GM12878 (cell line): ENCODE results near the gene UBE2G2. TPM values are rescaled to one million over a fixed set of nuclear protein-coding genes. Genes with fewer than 3 reads are reported as not detected.

Experiments
- ATAC-seq: fragments of 200-7000 bp; cut with Tn5 transposase; 3 replicates; pipeline ENCODE4 v1.9.1; 2020; ENCODE audit warnings: mild to moderate bottlenecking, moderate library complexity
- BruUV-seq: library from RNA; stranded (reverse); fragments of 400-500 nt; replicated peaks from 2 replicates; lab custom pipeline; 2021; lab: Mats Ljungman, UMichigan
- CTCF ChIA-PET: fragments of 300-600 bp; sonication (Branson Sonifier 250); formaldehyde crosslinking; extraction: SDS; loops from one replicate; lab custom pipeline; 2021; ENCODE audit warnings: inconsistent platforms; lab: Yijun Ruan, JAX
- POLR2A ChIA-PET: fragments of 350-600 bp; formaldehyde crosslinking; extraction: SDS; loops from one replicate; lab custom pipeline; 2021; ENCODE audit warnings: inconsistent platforms; lab: Charles Lee
- RAD21 ChIA-PET: fragments of 300-600 bp; sonication (Branson Sonifier 250); formaldehyde crosslinking; loops from one replicate; lab custom pipeline; 2023; ENCODE audit warnings: antibody characterized with exemption; ENCODE audit not compliant: unreplicated experiment; lab: Charles Lee
- SMC1A ChIA-PET: fragments of 300-600 bp; sonication (Branson Sonifier 250); formaldehyde crosslinking; loops from one replicate; lab custom pipeline; 2023; ENCODE audit not compliant: unreplicated experiment, uncharacterized antibody; lab: Charles Lee
- DNase-seq: peaks from one replicate; pipeline ENCODE4 v3.0.0-alpha.2; 2011; ENCODE audit warnings: low read depth, low spot score
- FAIRE-seq: peaks from 3 replicates; lab custom pipeline; 2011; peaks lifted over from hg19 to GRCh38; lab: Jason Lieb, UNC
- H2AFZ ChIP-seq: 2 replicates; pipeline ENCODE4 v1.6.0; 2011; ENCODE audit warnings: low read depth, low read length, control low read depth; ENCODE audit not compliant: control insufficient read depth
- H3K27ac ChIP-seq: 2 replicates; pipeline ENCODE4 v1.5.1; 2011; ENCODE audit warnings: control low read depth; ENCODE audit not compliant: control insufficient read depth, insufficient read depth
- H3K27me3 ChIP-seq, 2 experiments: replicated peaks in 1 of 2; 2 replicates each; pipeline versions ENCODE4 v1.6.0 to v1.6.1; 2011; ENCODE audit warnings: low read length in 1 of 2; ENCODE audit not compliant: control insufficient read depth in 2 of 2, insufficient read depth in 2 of 2
- H3K36me3 ChIP-seq, 2 experiments: 2 replicates each; pipeline ENCODE4 v1.5.1; 2011; ENCODE audit warnings: low read length in 1 of 2; ENCODE audit not compliant: control insufficient read depth in 2 of 2, insufficient read depth in 2 of 2
- H3K4me1 ChIP-seq: 2 replicates; pipeline ENCODE4 v1.6.1; 2011; ENCODE audit warnings: mild to moderate bottlenecking, low read length, moderate library complexity, mixed read lengths; ENCODE audit not compliant: control insufficient read depth, insufficient read depth
- H3K4me2 ChIP-seq: 2 replicates; pipeline ENCODE4 v1.6.0; 2011; ENCODE audit warnings: control low read depth; ENCODE audit not compliant: control insufficient read depth, insufficient read depth
- H3K4me3 ChIP-seq: fragments of 200-600 bp; sonication (generic); 2 replicates; pipeline ENCODE4 v1.5.1; 2016
- H3K79me2 ChIP-seq: 2 replicates; pipeline ENCODE4 v1.6.0; 2011; ENCODE audit warnings: low read length; ENCODE audit not compliant: control insufficient read depth, insufficient read depth
- H3K9ac ChIP-seq: 2 replicates; pipeline ENCODE4 v1.8.0; 2011; ENCODE audit warnings: low read length, control low read depth, mixed read lengths; ENCODE audit not compliant: control insufficient read depth, insufficient read depth
- H3K9me3 ChIP-seq: replicated peaks from 3 replicates; pipeline ENCODE4 v1.5.1; 2011; ENCODE audit warnings: mild to moderate bottlenecking, low read length; ENCODE audit not compliant: control insufficient read depth, insufficient read depth
- H4K20me1 ChIP-seq: 2 replicates; pipeline ENCODE4 v1.6.0; 2011; ENCODE audit not compliant: control insufficient read depth, insufficient read depth
- FOXM1 ChIP-seq: IDR thresholded peaks from 2 replicates; pipeline ENCODE4 v1.6.1; 2012; ENCODE audit warnings: low read depth, mild to moderate bottlenecking, inconsistent platforms, low read length, moderate library complexity
- SREBF2 ChIP-seq: IDR thresholded peaks from 2 replicates; pipeline ENCODE4 v1.6.1; 2012; ENCODE audit warnings: mild to moderate bottlenecking, low read length
- TCF3 ChIP-seq: IDR thresholded peaks from 2 replicates; pipeline ENCODE4 v1.6.1; 2012; ENCODE audit warnings: low read depth, mild to moderate bottlenecking, low read length, borderline replicate concordance; ENCODE audit not compliant: insufficient read depth
- YY1 ChIP-seq: IDR thresholded peaks from 2 replicates; pipeline ENCODE4 v1.6.1; 2011; ENCODE audit warnings: low read depth, mild to moderate bottlenecking, low read length
- ZBED1 ChIP-seq: IDR thresholded peaks from 2 replicates; pipeline ENCODE4 v1.6.1; 2016; ENCODE audit warnings: borderline replicate concordance
- ZZZ3 ChIP-seq: IDR thresholded peaks from 2 replicates; pipeline ENCODE4 v1.6.1; 2011; ENCODE audit warnings: low read depth; ENCODE audit not compliant: control insufficient read depth, insufficient read length
- WGBS: methylation state at CpG from one replicate; pipeline ENCODE4 v1.1.6; 2016; ENCODE audit warnings: low lambda C conversion rate; ENCODE audit not compliant: insufficient replicate concordance, insufficient coverage; ENCODE audit errors: missing lambda C conversion rate; 5-methylcytosine and 5-hydroxymethylcytosine counted together
- in situ Hi-C: fragments of 300-500 bp; cut with MboI; formaldehyde crosslinking; loops from 9 replicates; pipeline ENCODE4 v1.14.3; 2018; ENCODE audit warnings: mixed read lengths
- intact Hi-C: fragments of 100-400 bp; cut with micrococcal nuclease; formaldehyde crosslinking; loops from one replicate; pipeline ENCODE4 v1.14.2; 2022; ENCODE audit not compliant: unreplicated experiment
- polyA plus RNA-seq, 11 experiments: library from polyadenylated mRNA; depleted of rRNA in 4 of 11; unstranded in 6 of 11; stranded (reverse) in 5 of 11; fragments of >200 nt; fragmentation: Nextera tagmentation in 4 of 11; fragmentation: Illumina TruSeq in 1 of 11; extraction: Ambion mirVana in 4 of 11; extraction: Trizol in 1 of 11; gene quantifications; 1 replicate in 1 of 11; 2 replicates in 10 of 11; pipeline versions ENCODE4 v1.2.1 to v1.2.3, GENCODE V29; 2011 to 2016; ENCODE audit warnings: inconsistent platforms in 2 of 11, missing spikeins in 2 of 11, low read depth in 1 of 11
- total RNA-seq, 4 experiments: library from RNA; depleted of rRNA in 3 of 4; stranded (reverse); fragments of >200 nt in 3 of 4; fragmentation: Illumina TruSeq in 1 of 4; extraction: Trizol in 1 of 4; gene quantifications; 2 replicates each; pipeline versions ENCODE4 v1.2.1 to v1.2.3, GENCODE V29; 2013 to 2021

UBE2G2 gene
- total and polyA plus RNA-seq, 10 of the 15 experiments (the other 5 are each of a cell fraction or from before 2014, with no cell fraction given), result 27.0 to 139 (median 75.9) TPM

DNA sequence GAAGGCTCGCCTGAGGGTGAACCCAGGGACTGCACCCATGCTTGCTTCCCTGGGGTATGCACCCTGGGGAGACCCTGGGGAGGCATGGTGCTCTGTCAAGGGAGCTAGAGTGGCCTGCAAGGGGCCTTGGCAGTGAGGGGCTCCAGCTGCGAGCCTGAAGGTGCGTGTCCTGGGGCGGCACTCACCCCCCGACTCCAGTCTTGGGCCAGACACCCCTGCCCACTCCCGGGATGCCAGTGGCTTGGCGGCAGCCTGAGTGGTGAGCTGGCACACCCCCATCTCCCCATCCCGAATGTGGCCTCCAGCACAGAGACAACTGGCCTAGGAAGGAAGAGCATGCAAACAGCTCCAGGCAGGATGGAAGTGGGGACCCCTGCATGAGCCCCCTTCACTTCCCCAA, 13.6 kb upstream of the UBE2G2 start:
- H3K27me3 ChIP-seq, result no peaks in the 10 kb centered on the region
- ATAC-seq, result no peak
- no peaks in the 10 kb centered on the region for H4K20me1 ChIP-seq
- RAD21 ChIA-PET, result interaction anchor here (0.9 to 1.2 kb wide), 2 partner anchors 14 to 114 kb away, joined by 3 to 4 read pairs; no protein-coding TSS in a partner anchor
- H3K27ac ChIP-seq, result no peak overlapping the region
- H3K4me3 ChIP-seq, result no peak overlapping the region
- in situ Hi-C loops, result no loop called here
- no peak overlapping the region for H3K4me2 ChIP-seq
- no peak for FAIRE-seq
- CTCF ChIA-PET, result interaction anchor here (1.0 to 1.6 kb wide), 4 partner anchors 10 to 305 kb away, joined by 3 to 8 read pairs (median 6); no protein-coding TSS in a partner anchor
- intact Hi-C loops, result loop anchor here (5.0 kb wide), 2 partner anchors 57 to 117 kb away; partner anchors contain the start of gene PTTG1IP
- peaks cover 0 to 7% of the 10 kb centered on the region in 2 experiments; a peak in 3 of 4 replicates for H3K36me3 ChIP-seq
- SMC1A ChIA-PET, result interaction anchor here (0.6 to 1.2 kb wide), 5 partner anchors 10 to 478 kb away, joined by 3 to 4 read pairs (median 3); partner anchors contain the start of gene UBE2G2
- POLR2A ChIA-PET, result interaction anchor here (1.1 to 1.7 kb wide), 2 partner anchors 12 to 57 kb away, joined by 3 to 4 read pairs; no protein-coding TSS in a partner anchor
- no TSS peak for BruUV-seq
- TF ChIP-seq SREBF2, result no peak
- no peak for TF ChIP-seq ZBED1
- TF ChIP-seq ZZZ3, result no peak
- H3K9ac ChIP-seq, result no peak overlapping the region
- no peaks in the 10 kb centered on the region for H3K4me1 ChIP-seq
- 93% methylated on average over 7 of the region's 8 CpGs for WGBS
- DNase-seq, result no peak
- no peak overlapping the region for H2AFZ ChIP-seq
- peaks cover 30% of the 10 kb centered on the region for H3K79me2 ChIP-seq
- H3K9me3 ChIP-seq, result no peaks in the 10 kb centered on the region; the same call in 2 of the 3 replicates

DNA sequence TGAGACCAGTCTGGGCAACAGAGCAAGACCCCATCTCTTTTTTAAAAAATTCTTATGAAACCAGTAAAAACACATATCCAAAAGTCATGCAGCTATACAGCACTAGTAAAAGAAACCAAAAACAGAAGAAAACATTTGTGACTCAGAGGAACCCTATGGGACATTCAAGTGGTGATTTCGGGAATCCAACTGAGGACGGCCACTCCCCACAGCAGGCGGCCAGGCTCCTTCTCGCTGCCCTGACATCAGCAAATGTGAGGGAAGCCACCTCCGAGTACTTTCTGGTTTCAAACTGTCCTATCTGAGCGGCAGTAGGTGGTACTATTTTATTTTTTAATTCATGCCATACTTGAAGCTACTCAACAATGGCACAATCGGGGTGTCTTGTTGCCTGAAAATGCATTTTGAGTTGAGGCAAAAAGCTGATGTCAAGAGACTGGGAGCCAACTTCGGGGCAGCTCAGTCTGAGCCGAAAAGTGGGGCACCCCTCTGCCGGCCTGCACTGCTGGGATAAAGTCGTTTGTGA, 12.9 kb upstream of the UBE2G2 start:
- no peak overlapping the region; the same call in 1 of the 2 replicates for H3K4me2 ChIP-seq
- ChIA-PET POLR2A (interaction anchor here (1.7 kb wide), 1 partner anchor 11 kb away, joined by 4 read pairs; no protein-coding TSS in a partner anchor), RAD21 (interaction anchor here (0.9 to 1.2 kb wide), 2 partner anchors 14 to 115 kb away, joined by 3 to 4 read pairs; no protein-coding TSS in a partner anchor), SMC1A (interaction anchor here (0.9 to 1.2 kb wide), 3 partner anchors 10 to 117 kb away, joined by 3 to 4 read pairs (median 4); no protein-coding TSS in a partner anchor), CTCF (interaction anchor here (1.0 kb wide), 2 partner anchors 15 to 304 kb away, joined by 3 to 4 read pairs; no protein-coding TSS in a partner anchor)
- no peak for FAIRE-seq
- H3K36me3 ChIP-seq, result peaks cover 5 to 10% of the 10 kb centered on the region in 2 experiments
- no peaks in the 10 kb centered on the region for H3K4me1 ChIP-seq
- 78% methylated on average over 11 of the region's 11 CpGs for WGBS
- H3K27ac ChIP-seq, result no peak overlapping the region
- no peak for TF ChIP-seq TCF3
- no peak for TF ChIP-seq FOXM1
- TF ChIP-seq YY1, result no peak
- intact Hi-C loops, result loop anchor here (5.0 kb wide), 2 partner anchors 58 to 118 kb away; partner anchors contain the start of gene PTTG1IP
- no peak overlapping the region for H3K9ac ChIP-seq
- ATAC-seq, result no peak
- H3K27me3 ChIP-seq, result no peaks in the 10 kb centered on the region
- H3K79me2 ChIP-seq, result peaks cover 30% of the 10 kb centered on the region
- H3K9me3 ChIP-seq, result no peaks in the 10 kb centered on the region; the same call in 2 of the 3 replicates
- BruUV-seq, result no TSS peak
- no peak overlapping the region for H3K4me3 ChIP-seq
- no peak overlapping the region for H2AFZ ChIP-seq
- in situ Hi-C loops, result no loop called here
- H4K20me1 ChIP-seq, result no peaks in the 10 kb centered on the region
- DNase-seq, result no peak
